ENCODE measurements around the gene ANXA3.

ANXA3 gene

GRCh38 chr4:78603384-78603783, 51.8 kb downstream of the ANXA3 start:
- H3K27ac ChIP-seq, result no peak overlapping the region
- H3K79me2 ChIP-seq (ENCODE audit: insufficient read depth, low read depth), result no peaks in the 10 kb centered on the region
- H4K20me1 ChIP-seq (ENCODE audit: insufficient read depth), result no peaks in the 10 kb centered on the region
- no peak overlapping the region for H3K4me2 ChIP-seq
- no peak overlapping the region for H2AFZ ChIP-seq (ENCODE audit: low read depth)
- peaks cover 16% of the 10 kb centered on the region for H3K4me1 ChIP-seq (ENCODE audit: low read depth, poor library complexity, severe bottlenecking)
- no peak overlapping the region for H3K9ac ChIP-seq
- no peak overlapping the region for H3K4me3 ChIP-seq (IDR thresholded peaks at IDR 0.05; ENCODE audit: insufficient read depth, low read depth, low read length)
- no peak for TF ChIP-seq CTCF (conservative IDR thresholded peaks at IDR 0.05; ENCODE audit: low read depth, low read length)
- no peaks in the 10 kb centered on the region for H3K36me3 ChIP-seq (ENCODE audit: insufficient read depth)
- no peaks in the 10 kb centered on the region for H3K27me3 ChIP-seq (ENCODE audit: insufficient read depth, low read depth)

GRCh38 chr4:78604988-78605387, 53.4 kb downstream of the ANXA3 start:
- no peak overlapping the region for H3K4me2 ChIP-seq
- no peaks in the 10 kb centered on the region for H3K79me2 ChIP-seq (ENCODE audit: insufficient read depth, low read depth)
- H3K27me3 ChIP-seq (ENCODE audit: insufficient read depth, low read depth), result no peaks in the 10 kb centered on the region
- H3K9ac ChIP-seq, result no peak overlapping the region
- no peak overlapping the region for H3K4me3 ChIP-seq (IDR thresholded peaks at IDR 0.05; ENCODE audit: insufficient read depth, low read depth, low read length)
- no peaks in the 10 kb centered on the region for H4K20me1 ChIP-seq (ENCODE audit: insufficient read depth)
- no peak overlapping the region for H3K27ac ChIP-seq
- H3K36me3 ChIP-seq (ENCODE audit: insufficient read depth), result no peaks in the 10 kb centered on the region
- peaks cover 23% of the 10 kb centered on the region for H3K4me1 ChIP-seq (ENCODE audit: low read depth, poor library complexity, severe bottlenecking)
- no peak for TF ChIP-seq CTCF (conservative IDR thresholded peaks at IDR 0.05; ENCODE audit: low read depth, low read length)
- H2AFZ ChIP-seq (ENCODE audit: low read depth), result no peak overlapping the region

- Histone ChIP-seq H3K4me1 (ENCODE audit: low read depth, poor library complexity, severe bottlenecking) (peaks cover 33% of the 10 kb centered on the region), H3K4me2 (no peak overlapping the region), H3K27ac (no peak overlapping the region), H4K20me1 (ENCODE audit: insufficient read depth) (no peaks in the 10 kb centered on the region), H3K4me3 (IDR thresholded peaks at IDR 0.05; ENCODE audit: insufficient read depth, low read depth, low read length) (no peak overlapping the region), H3K36me3 (ENCODE audit: insufficient read depth) (no peaks in the 10 kb centered on the region), H3K27me3 (ENCODE audit: insufficient read depth, low read depth) (no peaks in the 10 kb centered on the region), H3K79me2 (ENCODE audit: insufficient read depth, low read depth) (no peaks in the 10 kb centered on the region), H3K9ac (no peak overlapping the region), H2AFZ (ENCODE audit: low read depth) (no peak overlapping the region)
- no peak for TF ChIP-seq CTCF (conservative IDR thresholded peaks at IDR 0.05; ENCODE audit: low read depth, low read length)
These were observed 54.5 kb downstream of the ANXA3 start for GRCh38 chr4:78606035-78606434.

- no peak overlapping the region for H3K4me2 ChIP-seq
- no peaks in the 10 kb centered on the region for H3K79me2 ChIP-seq (ENCODE audit: insufficient read depth, low read depth)
- no peak overlapping the region for H3K27ac ChIP-seq
- no peak overlapping the region for H3K9ac ChIP-seq
- no peak for TF ChIP-seq CTCF (conservative IDR thresholded peaks at IDR 0.05; ENCODE audit: low read depth, low read length)
- no peaks in the 10 kb centered on the region for H3K27me3 ChIP-seq (ENCODE audit: insufficient read depth, low read depth)
- H3K4me1 ChIP-seq (ENCODE audit: low read depth, poor library complexity, severe bottlenecking), result peaks cover 38% of the 10 kb centered on the region
- H2AFZ ChIP-seq (ENCODE audit: low read depth), result no peak overlapping the region
- H3K4me3 ChIP-seq (IDR thresholded peaks at IDR 0.05; ENCODE audit: insufficient read depth, low read depth, low read length), result no peak overlapping the region
- no peaks in the 10 kb centered on the region for H4K20me1 ChIP-seq (ENCODE audit: insufficient read depth)
- H3K36me3 ChIP-seq (ENCODE audit: insufficient read depth), result no peaks in the 10 kb centered on the region
These were observed 55.0 kb downstream of the ANXA3 start for GRCh38 chr4:78606530-78607095.
